Measurements from ENCODE around the gene PRDM16.

PRDM16 gene

GRCh38 chr1:3386205-3387002 lies 317.4 kb downstream of the PRDM16 start:
- no peak for DNase-seq

GRCh38 chr1:3387401-3387800 lies 318.4 kb downstream of the PRDM16 start:
- DNase-seq, result no peak

- no peak for DNase-seq
Observed at GRCh38 chr1:3389093-3389833, 320.3 kb downstream of the PRDM16 start.

GRCh38 chr1:3390291-3390690 lies 321.3 kb downstream of the PRDM16 start:
- DNase-seq, result no peak

- no peak for DNase-seq
Observed at GRCh38 chr1:3391711-3392110, 322.7 kb downstream of the PRDM16 start.

GRCh38 chr1:3393024-3393986 lies 324.3 kb downstream of the PRDM16 start:
- DNase-seq, result no peak

GRCh38 chr1:3393987-3394920 lies 325.3 kb downstream of the PRDM16 start:
- no peak for DNase-seq

GRCh38 chr1:3396411-3396810 lies 327.4 kb downstream of the PRDM16 start:
- DNase-seq, result no peak

- no peak for DNase-seq
Observed at GRCh38 chr1:3397311-3397710, 328.3 kb downstream of the PRDM16 start.

- no peak for DNase-seq
Observed at GRCh38 chr1:3398396-3399140, 329.6 kb downstream of the PRDM16 start.

- no peak for DNase-seq
Observed at GRCh38 chr1:3399732-3400131, 330.7 kb downstream of the PRDM16 start.

GRCh38 chr1:3401585-3402257 lies 332.7 kb downstream of the PRDM16 start:
- DNase-seq, result no peak

GRCh38 chr1:3402258-3403010 lies 333.4 kb downstream of the PRDM16 start:
- DNase-seq, result no peak

GRCh38 chr1:3403011-3403345 lies 334.0 kb downstream of the PRDM16 start:
- DNase-seq, result no peak

GRCh38 chr1:3403388-3404231 lies 334.6 kb downstream of the PRDM16 start:
- DNase-seq, result no peak

GRCh38 chr1:3404301-3404700 lies 335.3 kb downstream of the PRDM16 start:
- no peak for DNase-seq

GRCh38 chr1:3404801-3405200 lies 335.8 kb downstream of the PRDM16 start:
- no peak for DNase-seq

GRCh38 chr1:3405491-3405890 lies 336.5 kb downstream of the PRDM16 start:
- no peak for DNase-seq

Measured in suppressor macrophage treated with lipopolysaccharide for 4 hours (primary cell).